Measurements from ENCODE around the gene ITGB3BP.

DNA sequence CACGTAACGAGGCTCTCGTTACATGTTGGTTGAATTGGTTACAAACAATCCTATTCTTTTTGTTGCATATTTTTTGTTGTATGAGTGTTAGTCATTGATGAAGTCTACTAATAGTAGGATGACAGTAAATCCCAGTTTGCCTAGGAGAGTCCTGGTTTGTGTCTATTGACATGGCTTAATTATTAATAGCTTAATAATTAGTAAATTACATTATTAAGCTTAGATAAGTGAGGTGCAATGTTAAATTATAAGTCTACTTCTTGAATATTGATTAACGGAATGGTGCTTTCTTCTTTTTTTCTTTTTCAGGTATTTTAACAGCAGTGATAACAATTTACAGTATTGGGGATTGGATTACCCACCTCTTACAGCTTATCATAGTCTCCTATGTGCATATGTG, 121.1 kb downstream of the ITGB3BP start:
- TF ChIP-seq, protein P1, sequence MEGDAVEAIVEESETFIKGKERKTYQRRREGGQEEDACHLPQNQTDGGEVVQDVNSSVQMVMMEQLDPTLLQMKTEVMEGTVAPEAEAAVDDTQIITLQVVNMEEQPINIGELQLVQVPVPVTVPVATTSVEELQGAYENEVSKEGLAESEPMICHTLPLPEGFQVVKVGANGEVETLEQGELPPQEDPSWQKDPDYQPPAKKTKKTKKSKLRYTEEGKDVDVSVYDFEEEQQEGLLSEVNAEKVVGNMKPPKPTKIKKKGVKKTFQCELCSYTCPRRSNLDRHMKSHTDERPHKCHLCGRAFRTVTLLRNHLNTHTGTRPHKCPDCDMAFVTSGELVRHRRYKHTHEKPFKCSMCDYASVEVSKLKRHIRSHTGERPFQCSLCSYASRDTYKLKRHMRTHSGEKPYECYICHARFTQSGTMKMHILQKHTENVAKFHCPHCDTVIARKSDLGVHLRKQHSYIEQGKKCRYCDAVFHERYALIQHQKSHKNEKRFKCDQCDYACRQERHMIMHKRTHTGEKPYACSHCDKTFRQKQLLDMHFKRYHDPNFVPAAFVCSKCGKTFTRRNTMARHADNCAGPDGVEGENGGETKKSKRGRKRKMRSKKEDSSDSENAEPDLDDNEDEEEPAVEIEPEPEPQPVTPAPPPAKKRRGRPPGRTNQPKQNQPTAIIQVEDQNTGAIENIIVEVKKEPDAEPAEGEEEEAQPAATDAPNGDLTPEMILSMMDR (conservative IDR thresholded peaks at IDR 0.05; ENCODE audit: low read length), result no peak
- TF ChIP-seq EZH2phosphoT487 (IDR thresholded peaks at IDR 0.05; ENCODE audit: borderline replicate concordance, low read depth, low read length), result no peak

Measured in OCI-LY7 (cell line).